NCI-H345 treated with DMSO at 0.1 percent for 48 hours (cell line): ENCODE measurements around the gene CACNA1C.
A peak's percentile ranks its signal among the peaks of the same experiment; 100 is the strongest.

Experiments
- DNase-seq: peaks from one replicate; lab custom pipeline; 2025; ENCODE audit not compliant: unreplicated experiment; lab: John Stamatoyannopoulos, UW

CACNA1C gene

DNA sequence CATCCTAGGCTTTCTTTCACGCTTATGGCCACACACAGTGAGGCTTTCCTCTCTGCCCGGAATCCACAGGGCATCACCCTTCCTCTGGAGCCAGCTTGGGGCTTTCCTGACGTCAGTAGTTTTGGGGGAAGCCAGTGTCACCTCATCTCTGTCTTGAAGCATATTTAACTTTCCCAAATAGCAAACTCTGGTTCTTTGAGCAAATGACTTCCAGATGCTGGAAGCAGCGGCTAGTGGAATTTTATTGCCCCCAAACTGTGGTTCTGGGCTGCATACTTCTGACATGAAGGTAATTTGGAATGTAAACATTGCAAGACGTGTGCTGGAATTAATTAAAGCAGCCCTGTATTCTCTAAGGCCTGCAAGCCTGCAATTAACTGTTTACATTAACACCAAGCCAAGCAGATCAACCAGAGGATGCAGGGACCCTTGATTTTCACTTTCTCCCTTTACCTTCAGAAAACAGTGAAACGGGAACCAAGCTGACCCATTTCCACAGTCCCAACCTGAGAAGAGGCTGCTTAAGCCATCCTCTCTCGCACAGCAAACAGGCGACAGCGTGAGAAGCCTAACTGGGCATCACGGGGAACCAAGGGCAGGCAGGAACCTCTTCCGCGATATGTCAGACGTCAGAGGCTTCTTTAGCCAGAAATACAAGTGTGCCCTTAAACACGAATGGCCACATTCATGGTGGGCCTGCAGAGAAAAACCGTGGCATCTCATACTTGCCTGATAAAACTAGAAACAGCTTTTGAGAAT lies 258.4 kb downstream of the CACNA1C start:
- DNase-seq: no peak

GRCh38 chr12:2312175-2312574 lies 259.4 kb downstream of the CACNA1C start:
- DNase-seq: no peak

DNA sequence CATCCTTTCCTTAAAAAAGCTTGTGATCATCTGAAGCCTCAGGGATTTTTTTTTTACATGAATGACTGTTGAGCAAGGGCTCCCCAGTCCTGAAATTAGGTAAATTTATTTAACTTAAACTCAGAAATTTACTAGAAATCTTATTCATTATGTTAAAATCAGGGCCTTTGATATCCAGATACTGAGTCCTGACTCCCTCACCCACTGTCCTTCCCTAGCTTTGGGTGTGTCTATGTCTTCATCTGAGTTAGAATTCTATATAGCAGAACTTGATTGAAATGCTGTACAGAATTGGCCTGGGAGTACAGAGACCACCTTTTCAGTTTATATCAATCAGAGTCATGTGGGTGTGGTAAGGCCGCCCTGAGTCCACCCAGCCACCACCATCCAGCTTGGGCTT lies 260.0 kb downstream of the CACNA1C start:
- DNase-seq: no peak

- DNase-seq: no peak
Observed at GRCh38 chr12:2314492-2314891, 261.7 kb downstream of the CACNA1C start.

DNA sequence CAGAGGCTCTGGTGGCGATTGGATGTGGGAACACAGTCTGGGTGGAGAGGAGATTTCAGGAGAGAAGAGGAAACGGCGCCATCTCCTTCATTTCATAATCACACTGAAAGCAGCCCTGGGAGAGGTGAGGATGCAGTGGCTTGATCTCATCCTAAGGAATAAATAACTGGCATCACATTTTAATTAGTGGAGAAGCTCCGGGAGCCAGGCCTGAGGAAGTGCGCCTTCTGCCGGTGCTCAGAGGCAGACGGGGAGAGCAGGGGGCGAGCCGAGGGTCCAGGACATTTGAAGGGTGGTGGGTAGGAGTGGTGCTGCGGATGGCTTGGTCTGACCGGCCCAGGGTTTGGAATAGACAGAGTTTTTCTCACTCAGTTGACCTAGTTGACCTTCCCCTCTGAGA lies 265.0 kb downstream of the CACNA1C start:
- DNase-seq: no peak

DNA sequence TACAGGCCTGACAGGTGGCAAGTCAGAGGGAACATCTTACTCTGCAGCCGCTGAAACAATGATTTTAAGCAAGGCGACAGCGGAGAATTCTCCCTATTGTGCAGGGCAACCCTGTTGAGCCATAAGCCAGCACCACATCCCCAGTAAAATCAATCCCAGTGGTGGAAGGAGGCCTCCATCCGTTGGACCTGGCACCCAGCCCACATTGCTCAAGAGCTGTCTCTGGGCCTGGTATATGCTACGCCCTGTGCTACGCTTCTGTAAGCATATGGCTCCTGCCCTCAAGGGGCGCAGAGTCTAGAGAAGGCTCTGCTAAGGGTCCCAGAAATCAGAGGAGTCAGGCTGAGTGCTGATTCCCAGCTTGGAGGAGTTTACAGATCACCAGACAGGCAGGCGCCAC lies 265.5 kb downstream of the CACNA1C start:
- DNase-seq: no peak

- no peak for DNase-seq
Observed at GRCh38 chr12:2319136-2319535, 266.3 kb downstream of the CACNA1C start.

- DNase-seq: no peak
Observed at GRCh38 chr12:2319737-2320506, 267.1 kb downstream of the CACNA1C start.

DNA sequence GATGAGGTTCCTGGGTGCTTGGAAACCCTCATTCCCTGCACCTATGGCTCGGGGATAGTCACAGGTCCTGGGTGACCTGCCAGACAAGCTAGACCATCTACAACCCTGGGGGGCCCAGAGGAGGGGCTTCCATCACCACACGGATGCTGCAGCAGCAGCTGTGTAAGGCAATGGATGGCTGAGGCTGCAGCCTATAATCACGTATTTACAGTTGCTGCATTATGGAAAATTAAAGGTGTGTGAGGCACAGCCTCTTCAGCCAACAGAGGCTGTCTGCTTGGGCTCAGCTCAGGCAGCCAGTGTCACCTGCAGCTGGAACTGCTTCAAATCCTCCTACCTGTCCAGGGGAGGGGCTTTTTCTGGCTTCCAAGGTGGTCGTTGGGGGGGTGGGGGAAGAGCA lies 268.1 kb downstream of the CACNA1C start:
- peak; percentile 68 for DNase-seq

- DNase-seq: peak; percentile 87
Observed at GRCh38 chr12:2322554-2323120, 269.9 kb downstream of the CACNA1C start.

DNA sequence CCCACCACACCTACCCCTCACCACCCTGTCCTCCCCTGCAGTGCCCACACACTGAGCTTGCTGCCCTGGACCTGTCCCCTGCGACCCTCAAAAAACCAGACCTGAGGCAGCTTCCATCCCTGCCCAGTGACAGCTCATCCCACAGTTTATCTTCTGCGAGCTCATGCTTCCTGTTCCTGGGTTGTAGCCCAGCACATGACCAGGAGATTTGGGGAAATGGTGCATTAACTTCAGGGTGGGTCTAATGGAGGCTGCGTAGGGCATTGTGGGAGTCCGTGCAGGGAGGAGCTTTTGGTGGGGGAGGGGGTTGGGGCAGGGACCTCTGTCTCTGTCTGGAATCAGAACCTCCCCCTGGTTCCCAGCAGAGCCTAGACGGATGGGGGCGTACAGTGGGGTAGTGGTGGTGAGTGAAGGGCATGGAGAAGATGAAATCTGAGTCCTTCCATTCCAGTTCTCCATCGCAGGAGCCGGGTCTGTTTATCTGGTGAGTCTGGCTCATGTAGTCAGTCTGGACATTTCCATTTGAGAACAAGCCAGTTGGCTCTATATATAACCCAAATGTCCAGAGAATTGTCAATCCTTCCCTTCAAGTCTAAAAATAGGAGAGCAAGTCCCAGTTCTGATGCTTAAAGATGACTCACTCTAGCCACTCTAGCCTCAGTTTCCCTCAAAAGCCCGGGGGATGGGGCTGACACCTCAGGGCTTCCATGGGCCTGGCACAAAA lies 270.9 kb downstream of the CACNA1C start:
- DNase-seq: no peak

GRCh38 chr12:2324387-2324786 lies 271.6 kb downstream of the CACNA1C start:
- peak; percentile 93 for DNase-seq

GRCh38 chr12:2325519-2325918 lies 272.7 kb downstream of the CACNA1C start:
- no peak for DNase-seq

GRCh38 chr12:2326470-2326869 lies 273.7 kb downstream of the CACNA1C start:
- no peak for DNase-seq

DNA sequence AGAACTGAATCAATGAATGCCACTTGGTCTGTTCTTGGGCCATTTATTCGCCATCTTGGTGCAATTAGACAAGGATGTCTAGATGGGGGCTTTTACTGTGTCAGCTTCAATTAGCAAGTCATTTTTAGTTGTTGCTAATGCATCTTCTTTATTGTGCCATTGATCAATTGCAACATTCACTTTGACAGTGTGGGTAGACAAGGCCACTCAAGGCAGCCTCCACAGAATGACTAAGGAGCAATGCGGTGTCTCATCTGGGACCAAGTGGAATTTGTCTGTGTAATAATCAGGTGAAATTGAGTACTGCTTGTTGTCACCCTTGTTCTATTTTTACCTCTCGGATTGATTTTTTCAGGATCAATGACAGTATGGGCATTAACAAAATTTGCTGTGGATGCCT lies 275.9 kb downstream of the CACNA1C start:
- no peak for DNase-seq

DNA sequence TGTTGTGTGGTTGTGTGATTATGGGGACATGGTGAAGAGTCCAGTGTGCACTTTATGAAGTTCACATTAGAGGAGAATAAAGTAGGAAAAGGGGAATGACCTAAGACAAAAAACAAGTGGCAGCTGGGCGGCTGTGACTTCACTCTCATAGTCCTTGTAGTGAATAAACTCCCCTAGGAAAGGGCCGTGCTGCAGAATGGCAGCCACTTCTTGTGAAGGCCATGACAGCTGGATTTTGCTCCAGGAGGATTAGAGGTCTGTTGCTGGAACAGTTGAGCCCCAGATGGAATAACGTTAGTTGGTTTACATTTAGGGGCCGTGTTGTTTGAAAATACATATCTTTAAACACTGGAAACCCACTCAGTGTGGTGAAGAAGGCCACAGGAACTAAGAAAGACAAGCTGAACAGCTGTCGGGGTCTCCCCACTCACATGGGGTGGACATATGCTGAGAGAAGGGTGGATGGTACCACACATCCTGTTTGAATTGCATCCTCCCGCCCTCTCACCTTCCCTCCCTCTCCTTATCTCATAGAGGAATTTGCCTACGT lies 276.9 kb downstream of the CACNA1C start:
- DNase-seq: no peak

DNA sequence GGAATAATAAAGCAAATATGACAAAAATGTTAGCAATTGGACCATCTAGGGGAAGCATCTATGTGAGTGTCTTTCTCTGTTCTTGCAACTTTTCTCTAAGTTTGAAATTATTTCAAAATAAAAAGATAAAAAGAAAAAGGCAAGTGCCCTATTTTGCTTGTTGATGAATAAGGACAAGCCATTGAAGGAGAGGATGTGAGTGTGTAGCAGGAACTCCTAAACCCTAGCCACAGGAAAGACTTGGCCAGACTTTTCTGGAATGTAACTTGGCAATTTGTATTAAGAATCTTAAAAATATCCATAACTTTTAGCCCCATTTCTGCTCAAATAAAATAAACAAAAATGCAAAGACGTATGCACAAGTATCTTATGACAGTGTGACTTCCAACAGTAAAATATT lies 279.4 kb downstream of the CACNA1C start:
- DNase-seq: no peak

DNA sequence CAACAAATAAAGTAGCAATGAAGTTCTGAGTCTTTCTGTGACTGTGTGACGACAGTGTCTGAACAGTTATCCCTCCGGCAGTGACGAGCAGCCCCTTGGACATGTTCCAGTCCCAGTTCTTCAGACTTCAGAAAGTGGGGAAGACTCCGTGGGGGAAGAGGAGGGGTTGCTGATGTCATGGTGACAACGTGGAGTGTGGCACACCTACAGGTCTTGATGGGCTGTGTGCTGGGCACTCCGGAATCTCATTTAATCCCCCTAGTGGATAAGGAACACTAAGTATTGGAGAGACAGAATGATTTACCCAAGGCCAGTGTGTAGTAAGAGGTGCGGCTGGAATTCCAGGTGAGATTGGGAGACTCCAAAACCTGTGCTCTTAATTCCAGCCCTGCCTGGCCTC lies 280.2 kb downstream of the CACNA1C start:
- no peak for DNase-seq

DNA sequence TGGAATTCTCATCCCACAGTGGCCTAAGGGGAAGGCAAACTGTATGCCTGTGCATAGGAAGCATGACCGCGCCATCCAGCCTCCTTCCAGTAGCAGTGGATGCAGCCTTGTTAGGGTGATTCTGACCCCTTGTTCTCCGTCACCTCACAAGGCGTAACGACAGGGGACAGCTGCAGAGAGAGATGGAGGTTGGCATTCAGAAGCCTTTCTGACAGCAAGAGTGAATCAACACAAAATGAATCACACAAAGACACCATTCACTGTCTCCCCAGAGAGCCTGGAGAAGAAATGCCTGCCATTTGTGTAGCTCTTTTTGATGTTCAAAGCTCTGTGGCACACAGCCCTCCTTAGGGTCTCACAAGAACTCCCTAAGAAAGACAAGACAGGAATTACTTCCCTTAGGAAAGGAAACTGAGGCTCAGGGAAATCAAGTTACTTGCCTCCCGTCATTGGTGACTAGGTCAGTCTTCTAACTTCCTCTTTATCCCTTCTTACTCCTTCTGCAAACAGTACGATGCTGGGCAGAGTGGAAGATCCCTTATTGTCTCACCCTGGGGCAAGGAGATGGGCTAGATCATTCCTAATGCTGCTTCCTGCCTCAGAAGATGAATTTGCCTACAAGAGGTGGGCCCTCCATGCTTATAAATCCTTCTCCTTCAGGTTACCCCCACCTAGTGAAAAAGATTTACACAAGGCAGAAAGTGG lies 280.9 kb downstream of the CACNA1C start:
- no peak for DNase-seq

GRCh38 chr12:2334271-2334670 lies 281.5 kb downstream of the CACNA1C start:
- DNase-seq: no peak

GRCh38 chr12:2334689-2335088 lies 281.9 kb downstream of the CACNA1C start:
- DNase-seq: no peak
